Measurements from ENCODE around the gene FUS. TPM values are rescaled to one million over a fixed set of nuclear protein-coding genes. Genes with fewer than 3 reads are reported as not detected.

Gene FUS
- total RNA-seq, result 100 to 1,000 TPM; 500 to 536 TPM
- polyA plus RNA-seq, result 100 to 1,000 TPM in 1 of 2 donors, 10 to 100 TPM in 1; 88.1 to 163 TPM

- peak within 1 kb of the TSS; percentile 97 to 99 (median 98) for H3K4me3 Mint-ChIP-seq
- Histone ChIP-seq H3K27ac (ENCODE audit: low read depth, low read length) (peak within 1 kb of the TSS; percentile 89), H3K9me3 (ENCODE audit: control insufficient read depth in 1 of 2, low read length in 2 of 2) (no peaks in the 10 kb centered on the region), H3K4me3 (ENCODE audit: low read length in 2 of 2) (peak within 1 kb of the TSS; percentile 96 to 97), H3K27me3 (ENCODE audit: insufficient read depth, low read length) (no peaks in the 10 kb centered on the region), H3K4me1 (ENCODE audit: insufficient read depth, low read length) (peaks cover 66% of the 10 kb centered on the region), H3K36me3 (ENCODE audit: insufficient read depth, low read length) (peaks cover 28% of the 10 kb centered on the region)
- H3K27me3 Mint-ChIP-seq, result no peaks in the 10 kb centered on the region
- POLR2A ChIA-PET (ENCODE audit: partially characterized antibody), result interaction anchor here (0.5 to 6.1 kb wide), 50 partner anchors 9 to 698 kb away, joined by 3 to 195 read pairs (median 4); partner anchors contain the start of genes ARMC5, FBRS, KAT8 and ORAI3
- CTCF ChIA-PET (ENCODE audit: partially characterized antibody), result interaction anchor here (1.2 to 1.8 kb wide), 2 partner anchors 19 to 37 kb away, joined by 3 to 12 read pairs; no protein-coding TSS in a partner anchor
- H3K9me3 Mint-ChIP-seq, result peaks cover 0 to 14% (median 0%) of the 10 kb centered on the region in 8 donors
- intact Hi-C loops (cut with micrococcal nuclease), result loop anchor here (1.0 to 5.0 kb wide), 6 partner anchors 23 to 147 kb away; partner anchors contain the start of genes KAT8, PYCARD, STX4 and VKORC1
- DNase-seq, result peak; percentile 89 to 95 (median 94)
- peaks cover 41 to 77% (median 54%) of the 10 kb centered on the region in 4 donors for H3K4me1 Mint-ChIP-seq
- peak within 1 kb of the TSS; percentile 95 to 100 (median 99) for H3K27ac Mint-ChIP-seq
- peaks cover 32 to 52% of the 10 kb centered on the region in 2 donors for H3K36me3 Mint-ChIP-seq
Observed at GRCh38 chr16:31179747-31180459, at the start of gene FUS. Gene FUS, plus strand, starts transcription at chr16:31180139. Its CDS starts 76 bp downstream, at chr16:31180215.

DNA sequence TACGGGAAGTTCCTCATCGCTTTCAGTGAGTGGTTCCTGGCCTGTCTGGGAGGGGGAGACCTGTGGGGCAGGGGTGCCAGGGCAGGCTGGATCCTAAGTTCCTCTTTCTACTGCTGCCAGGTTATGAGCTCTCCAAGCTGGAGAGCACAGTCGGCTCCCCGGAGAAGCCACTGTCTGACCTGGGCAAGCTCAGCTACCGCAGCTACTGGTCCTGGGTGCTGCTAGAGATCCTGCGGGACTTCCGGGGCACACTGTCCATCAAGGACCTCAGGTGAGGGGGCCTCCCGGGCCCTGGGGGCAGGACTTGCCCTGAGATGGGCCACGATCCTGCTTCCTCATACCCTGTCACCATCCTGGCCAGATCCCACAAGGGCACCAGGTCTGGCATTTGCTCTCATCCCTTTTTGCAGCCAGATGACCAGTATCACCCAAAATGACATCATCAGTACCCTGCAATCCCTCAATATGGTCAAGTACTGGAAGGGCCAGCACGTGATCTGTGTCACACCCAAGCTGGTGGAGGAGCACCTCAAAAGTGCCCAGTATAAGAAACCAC is 49.5 kb upstream of the FUS start:
- ChIA-PET POLR2A (ENCODE audit: partially characterized antibody) (interaction anchor here (0.6 to 1.8 kb wide), 3 partner anchors 9 to 13 kb away, joined by 3 to 8 read pairs (median 3); partner anchors contain the start of gene KAT8), CTCF (ENCODE audit: partially characterized antibody) (interaction anchor here (0.9 to 1.5 kb wide), 2 partner anchors 12 to 22 kb away, joined by 3 read pairs; partner anchors contain the start of gene BCKDK)
- Histone ChIP-seq H3K36me3 (ENCODE audit: insufficient read depth, low read length) (peaks cover 31% of the 10 kb centered on the region), H3K27ac (ENCODE audit: low read depth, low read length) (no peak overlapping the region), H3K9me3 (ENCODE audit: control insufficient read depth in 1 of 2, low read length in 2 of 2) (no peaks in the 10 kb centered on the region), H3K4me3 (ENCODE audit: low read length in 2 of 2) (no peak overlapping the region), H3K4me1 (ENCODE audit: insufficient read depth, low read length) (no peaks in the 10 kb centered on the region), H3K27me3 (ENCODE audit: insufficient read depth, low read length) (no peaks in the 10 kb centered on the region)
- Mint-ChIP-seq H3K4me3 (no peak overlapping the region), H3K9me3 (no peaks in the 10 kb centered on the region), H3K27ac (no peak overlapping the region), H3K27me3 (no peaks in the 10 kb centered on the region), H3K4me1 (peaks cover 0 to 5% (median 0%) of the 10 kb centered on the region in 4 donors), H3K36me3 (peaks cover 25 to 49% of the 10 kb centered on the region in 2 donors)
- intact Hi-C loops (cut with micrococcal nuclease), result no loop called here
- DNase-seq, result no peak

DNA sequence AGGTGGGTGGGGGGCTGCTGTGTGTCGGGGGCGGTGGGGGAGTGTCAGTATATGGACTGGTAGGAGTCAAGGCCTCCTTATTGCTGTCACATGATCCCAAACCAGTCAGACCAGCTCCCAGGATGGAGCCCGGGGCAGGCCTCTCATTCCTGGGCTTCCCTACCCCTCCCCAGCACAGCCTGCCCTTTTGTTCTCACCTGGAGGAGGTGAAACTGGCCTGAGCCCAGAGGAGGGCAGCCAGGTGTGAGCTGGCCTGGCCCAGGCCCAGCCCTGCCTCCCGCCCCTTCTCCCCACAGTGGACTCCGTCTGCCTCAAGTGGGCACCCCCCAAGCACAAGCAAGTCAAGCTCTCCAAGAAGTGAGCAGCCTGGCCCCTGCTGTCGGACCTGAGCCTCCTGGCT is 49.0 kb upstream of the FUS start:
- Mint-ChIP-seq H3K4me1 (peaks cover 0 to 5% (median 1%) of the 10 kb centered on the region in 4 donors), H3K9me3 (no peaks in the 10 kb centered on the region), H3K27me3 (no peaks in the 10 kb centered on the region), H3K36me3 (peaks cover 22 to 45% of the 10 kb centered on the region in 2 donors), H3K27ac (no peak overlapping the region), H3K4me3 (no peak overlapping the region)
- H3K36me3 ChIP-seq (ENCODE audit: insufficient read depth, low read length), result peaks cover 31% of the 10 kb centered on the region
- no peaks in the 10 kb centered on the region for H3K9me3 ChIP-seq (ENCODE audit: control insufficient read depth in 1 of 2, low read length in 2 of 2)
- ChIA-PET CTCF (ENCODE audit: partially characterized antibody) (interaction anchor here (1.5 kb wide), 1 partner anchor 11 kb away, joined by 3 read pairs; no protein-coding TSS in a partner anchor), POLR2A (ENCODE audit: partially characterized antibody) (interaction anchor here (0.6 to 1.1 kb wide), 3 partner anchors 9 to 13 kb away, joined by 3 to 7 read pairs (median 3); partner anchors contain the start of gene KAT8)
- DNase-seq, result no peak
- no peak overlapping the region for H3K4me3 ChIP-seq (ENCODE audit: low read length in 2 of 2)
- intact Hi-C loops (cut with micrococcal nuclease), result no loop called here
- no peaks in the 10 kb centered on the region for H3K4me1 ChIP-seq (ENCODE audit: insufficient read depth, low read length)
- no peaks in the 10 kb centered on the region for H3K27me3 ChIP-seq (ENCODE audit: insufficient read depth, low read length)
- no peak overlapping the region for H3K27ac ChIP-seq (ENCODE audit: low read depth, low read length)

GRCh38 chr16:31131416-31131815 is 48.5 kb upstream of the FUS start:
- Histone ChIP-seq H3K9me3 (ENCODE audit: control insufficient read depth in 1 of 2, low read length in 2 of 2) (no peaks in the 10 kb centered on the region), H3K4me1 (ENCODE audit: insufficient read depth, low read length) (no peaks in the 10 kb centered on the region), H3K4me3 (ENCODE audit: low read length in 2 of 2) (no peak overlapping the region), H3K27ac (ENCODE audit: low read depth, low read length) (no peak overlapping the region), H3K36me3 (ENCODE audit: insufficient read depth, low read length) (peaks cover 31% of the 10 kb centered on the region), H3K27me3 (ENCODE audit: insufficient read depth, low read length) (no peaks in the 10 kb centered on the region)
- Mint-ChIP-seq H3K4me1 (peaks cover 0 to 3% (median under 1%) of the 10 kb centered on the region in 4 donors), H3K27ac (no peak overlapping the region), H3K4me3 (no peak overlapping the region), H3K36me3 (peaks cover 17 to 40% of the 10 kb centered on the region in 2 donors), H3K27me3 (no peaks in the 10 kb centered on the region), H3K9me3 (no peaks in the 10 kb centered on the region)
- ChIA-PET CTCF (ENCODE audit: partially characterized antibody) (interaction anchor here (1.5 kb wide), 1 partner anchor 11 kb away, joined by 3 read pairs; no protein-coding TSS in a partner anchor), POLR2A (ENCODE audit: partially characterized antibody) (interaction anchor here (1.1 kb wide), 2 partner anchors 11 to 14 kb away, joined by 3 to 7 read pairs; partner anchors contain the start of gene KAT8)
- no peak for DNase-seq
- intact Hi-C loops (cut with micrococcal nuclease), result no loop called here

- Mint-ChIP-seq H3K4me1 (peaks cover 0 to 3% (median 0%) of the 10 kb centered on the region in 4 donors), H3K36me3 (peaks cover 16 to 39% of the 10 kb centered on the region in 2 donors), H3K4me3 (no peak overlapping the region), H3K27ac (no peak overlapping the region), H3K27me3 (no peaks in the 10 kb centered on the region), H3K9me3 (no peaks in the 10 kb centered on the region)
- H3K27ac ChIP-seq (ENCODE audit: low read depth, low read length), result no peak overlapping the region
- no peak overlapping the region for H3K4me3 ChIP-seq (ENCODE audit: low read length in 2 of 2)
- intact Hi-C loops (cut with micrococcal nuclease), result no loop called here
- no peak for DNase-seq
- H3K36me3 ChIP-seq (ENCODE audit: insufficient read depth, low read length), result peaks cover 30% of the 10 kb centered on the region
- CTCF ChIA-PET (ENCODE audit: partially characterized antibody), result interaction anchor here (1.5 kb wide), 1 partner anchor 10 kb away, joined by 3 read pairs; no protein-coding TSS in a partner anchor
- H3K4me1 ChIP-seq (ENCODE audit: insufficient read depth, low read length), result no peaks in the 10 kb centered on the region
- no peaks in the 10 kb centered on the region for H3K27me3 ChIP-seq (ENCODE audit: insufficient read depth, low read length)
- no peaks in the 10 kb centered on the region for H3K9me3 ChIP-seq (ENCODE audit: control insufficient read depth in 1 of 2, low read length in 2 of 2)
- POLR2A ChIA-PET (ENCODE audit: partially characterized antibody), result interaction anchor here (1.1 kb wide), 2 partner anchors 11 to 14 kb away, joined by 3 to 7 read pairs; partner anchors contain the start of gene KAT8
Observed at GRCh38 chr16:31131841-31132271, 48.1 kb upstream of the FUS start.

DNA sequence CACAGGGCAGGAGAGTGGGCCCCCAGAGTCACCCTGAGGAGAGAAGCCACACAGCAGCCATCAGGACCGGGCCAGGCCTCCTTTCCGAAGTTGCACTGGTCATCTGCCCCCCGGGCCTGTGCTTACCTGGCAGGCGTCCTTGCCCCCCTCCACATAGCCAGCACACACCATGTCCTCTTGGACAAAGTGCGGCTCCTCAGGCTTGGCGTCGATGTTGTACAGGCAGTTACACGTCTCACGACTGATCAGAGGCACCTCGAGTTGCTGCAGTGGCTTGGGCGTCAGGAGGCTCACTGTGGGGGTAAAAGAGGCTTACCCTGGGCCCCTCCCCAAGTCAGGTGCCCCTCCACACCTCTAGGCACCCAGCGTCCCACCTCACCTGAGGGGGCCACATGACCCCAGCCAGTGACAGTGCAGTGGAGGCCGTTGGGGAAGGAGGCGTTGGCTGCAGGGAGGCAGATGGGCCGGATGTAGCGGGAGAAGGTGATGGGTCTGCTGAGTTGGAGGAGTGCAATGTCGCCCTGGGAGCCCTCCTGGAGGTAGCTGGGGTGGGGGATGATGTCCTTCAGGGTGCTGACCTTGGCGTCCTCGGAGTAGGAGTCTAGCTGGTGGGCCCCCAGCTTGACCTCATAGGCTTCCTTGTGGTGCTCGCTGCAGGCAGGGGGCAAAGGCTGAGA is 47.5 kb upstream of the FUS start:
- no peak overlapping the region for H3K4me3 Mint-ChIP-seq
- H3K27ac Mint-ChIP-seq, result peak overlapping the region in 1 of 7 donors; percentile 4
- intact Hi-C loops (cut with micrococcal nuclease), result no loop called here
- CTCF ChIA-PET (ENCODE audit: partially characterized antibody), result interaction anchor here (2.6 kb wide), 1 partner anchor 10 kb away, joined by 10 read pairs; no protein-coding TSS in a partner anchor
- POLR2A ChIA-PET (ENCODE audit: partially characterized antibody), result interaction anchor here (1.0 to 1.5 kb wide), 3 partner anchors 10 to 15 kb away, joined by 3 to 7 read pairs (median 6); partner anchors contain the start of gene KAT8
- Histone ChIP-seq H3K27ac (ENCODE audit: low read depth, low read length) (no peak overlapping the region), H3K9me3 (ENCODE audit: control insufficient read depth in 1 of 2, low read length in 2 of 2) (no peaks in the 10 kb centered on the region), H3K27me3 (ENCODE audit: insufficient read depth, low read length) (no peaks in the 10 kb centered on the region), H3K36me3 (ENCODE audit: insufficient read depth, low read length) (peaks cover 24% of the 10 kb centered on the region), H3K4me3 (ENCODE audit: low read length in 2 of 2) (no peak overlapping the region), H3K4me1 (ENCODE audit: insufficient read depth, low read length) (no peaks in the 10 kb centered on the region)
- H3K27me3 Mint-ChIP-seq, result no peaks in the 10 kb centered on the region
- no peaks in the 10 kb centered on the region for H3K9me3 Mint-ChIP-seq
- no peak for DNase-seq
- peaks cover 16 to 36% of the 10 kb centered on the region in 2 donors for H3K36me3 Mint-ChIP-seq
- H3K4me1 Mint-ChIP-seq, result peaks cover 0 to 3% (median 0%) of the 10 kb centered on the region in 4 donors
